Mesendoderm (in vitro differentiated cells): ENCODE results near the gene PIP5K1B.

Experiments used
- DNase-seq: peaks from one replicate; pipeline ENCODE4 v3.0.0; 2013
- H2AK5ac ChIP-seq: 2 replicates; pipeline ENCODE4 v1.6.1; 2013; ENCODE audit warnings: low read length, inconsistent platforms
- H2BK120ac ChIP-seq: 2 replicates; pipeline ENCODE4 v1.6.1; 2013; ENCODE audit warnings: low read depth, mild to moderate bottlenecking, low read length, moderate library complexity, mixed read lengths
- H2BK15ac ChIP-seq: replicated peaks from 2 replicates; pipeline ENCODE4 v1.6.1; 2013; ENCODE audit warnings: low read depth, mild to moderate bottlenecking, moderate library complexity
- H2BK5ac ChIP-seq: 2 replicates; pipeline ENCODE4 v1.6.1; 2013; ENCODE audit warnings: low read length, inconsistent platforms
- H3K18ac ChIP-seq: 2 replicates; pipeline ENCODE4 v1.6.1; 2013; ENCODE audit warnings: mild to moderate bottlenecking, low read length, mixed read lengths
- H3K23ac ChIP-seq: one replicate; pipeline ENCODE4 v1.6.1; 2013; ENCODE audit warnings: low read length
- H3K27ac ChIP-seq: 2 replicates; pipeline ENCODE4 v1.5.1; 2013; ENCODE audit warnings: low read depth, mild to moderate bottlenecking, inconsistent platforms, low read length, moderate library complexity
- H3K27me3 ChIP-seq: 2 replicates; pipeline ENCODE4 v1.6.1; 2013; ENCODE audit warnings: low read length, control low read depth, mild to moderate bottlenecking, inconsistent platforms; ENCODE audit not compliant: insufficient read depth, poor library complexity
- H3K36me3 ChIP-seq: 2 replicates; pipeline ENCODE4 v1.6.1; 2013; ENCODE audit warnings: low read length, inconsistent platforms; ENCODE audit not compliant: control insufficient read depth, insufficient read depth
- H3K4ac ChIP-seq: one replicate; pipeline ENCODE4 v1.6.1; 2013; ENCODE audit warnings: low read depth, mild to moderate bottlenecking, low read length, moderate library complexity
- H3K4me1 ChIP-seq: 2 replicates; pipeline ENCODE4 v1.6.1; 2013; ENCODE audit warnings: low read depth, low read length, inconsistent platforms; ENCODE audit not compliant: control insufficient read depth
- H3K4me2 ChIP-seq: 2 replicates; pipeline ENCODE4 v1.6.1; 2013; ENCODE audit warnings: low read length
- H3K4me3 ChIP-seq: 2 replicates; pipeline ENCODE4 v1.5.1; 2013; ENCODE audit warnings: mild to moderate bottlenecking, low read length
- H3K56ac ChIP-seq: one replicate; pipeline ENCODE4 v1.6.1; 2013; ENCODE audit warnings: low read length
- H3K79me1 ChIP-seq: 2 replicates; pipeline ENCODE4 v1.6.1; 2013; ENCODE audit warnings: low read length, inconsistent platforms
- H3K79me2 ChIP-seq: 2 replicates; pipeline ENCODE4 v1.6.1; 2013; ENCODE audit warnings: mild to moderate bottlenecking, low read length; ENCODE audit not compliant: control insufficient read depth, insufficient read depth
- H3K9ac ChIP-seq: 2 replicates; pipeline ENCODE4 v1.6.1; 2013; ENCODE audit warnings: low read length, inconsistent platforms
- H4K5ac ChIP-seq: one replicate; pipeline ENCODE4 v1.6.1; 2013; ENCODE audit warnings: low read length
- H4K8ac ChIP-seq: one replicate; pipeline ENCODE4 v1.6.1; 2013; ENCODE audit warnings: low read depth, mild to moderate bottlenecking, control low read depth, low read length, moderate library complexity
- WGBS: extraction: QIAGEN DNeasy Blood & Tissue Kit; methylation state at CpG from one replicate; pipeline ENCODE4 v1.1.7; 2013; ENCODE audit warnings: low lambda C conversion rate, missing lambda C conversion rate; ENCODE audit not compliant: insufficient coverage; ENCODE audit errors: extremely low coverage; 5-methylcytosine and 5-hydroxymethylcytosine counted together

PIP5K1B gene

GRCh38 chr9:68950689-68951088, 245.6 kb downstream of the PIP5K1B start:
- Histone ChIP-seq H3K4me1 (peaks cover 12% of the 10 kb centered on the region), H2BK5ac (no peak overlapping the region), H3K4ac (no peak overlapping the region), H3K4me3 (no peak overlapping the region), H2BK120ac (no peak overlapping the region), H3K36me3 (no peaks in the 10 kb centered on the region), H4K5ac (no peak overlapping the region), H3K4me2 (no peak overlapping the region), H3K79me1 (no peaks in the 10 kb centered on the region), H2AK5ac (no peak overlapping the region), H3K56ac (peak overlapping the region; percentile 40), H3K9ac (no peak overlapping the region), H3K23ac (no peak overlapping the region), H3K27ac (no peak overlapping the region), H2BK15ac (no peak overlapping the region), H3K18ac (no peak overlapping the region), H3K27me3 (no peaks in the 10 kb centered on the region), H3K79me2 (no peaks in the 10 kb centered on the region), H4K8ac (no peak overlapping the region)
- no CpG with 5 or more reads among the region's 2 CpGs for WGBS
- DNase-seq, result peak; percentile 90

- H3K4me1 ChIP-seq, result peaks cover 12% of the 10 kb centered on the region
- H3K4me2 ChIP-seq, result no peak overlapping the region
- H3K27me3 ChIP-seq, result no peaks in the 10 kb centered on the region
- no peak overlapping the region for H3K27ac ChIP-seq
- no peak overlapping the region for H2BK5ac ChIP-seq
- H3K4ac ChIP-seq, result no peak overlapping the region
- no peak overlapping the region for H2BK120ac ChIP-seq
- no peak overlapping the region for H3K18ac ChIP-seq
- no peaks in the 10 kb centered on the region for H3K79me2 ChIP-seq
- no CpG with 5 or more reads among the region's 8 CpGs for WGBS
- no peak overlapping the region for H3K56ac ChIP-seq
- no peak overlapping the region for H2BK15ac ChIP-seq
- no peaks in the 10 kb centered on the region for H3K36me3 ChIP-seq
- no peak overlapping the region for H3K9ac ChIP-seq
- H3K79me1 ChIP-seq, result no peaks in the 10 kb centered on the region
- no peak overlapping the region for H3K4me3 ChIP-seq
- H4K5ac ChIP-seq, result no peak overlapping the region
- H3K23ac ChIP-seq, result no peak overlapping the region
- no peak overlapping the region for H4K8ac ChIP-seq
- DNase-seq, result no peak
- no peak overlapping the region for H2AK5ac ChIP-seq
Measured at GRCh38 chr9:68951879-68952659, 247.0 kb downstream of the PIP5K1B start.

GRCh38 chr9:68953771-68954170, 248.7 kb downstream of the PIP5K1B start:
- no peak overlapping the region for H3K27ac ChIP-seq
- H3K27me3 ChIP-seq, result no peaks in the 10 kb centered on the region
- H3K56ac ChIP-seq, result no peak overlapping the region
- no peaks in the 10 kb centered on the region for H3K79me1 ChIP-seq
- no peak overlapping the region for H4K5ac ChIP-seq
- H3K36me3 ChIP-seq, result no peaks in the 10 kb centered on the region
- H4K8ac ChIP-seq, result no peak overlapping the region
- H3K9ac ChIP-seq, result no peak overlapping the region
- H2AK5ac ChIP-seq, result no peak overlapping the region
- H3K4me2 ChIP-seq, result no peak overlapping the region
- H3K4ac ChIP-seq, result no peak overlapping the region
- H3K4me1 ChIP-seq, result peaks cover 7% of the 10 kb centered on the region
- H3K4me3 ChIP-seq, result no peak overlapping the region
- no peaks in the 10 kb centered on the region for H3K79me2 ChIP-seq
- H2BK120ac ChIP-seq, result no peak overlapping the region
- no peak overlapping the region for H3K23ac ChIP-seq
- no peak for DNase-seq
- no CpG with 5 or more reads among the region's 1 CpG for WGBS
- H2BK15ac ChIP-seq, result no peak overlapping the region
- no peak overlapping the region for H3K18ac ChIP-seq
- H2BK5ac ChIP-seq, result no peak overlapping the region

- H3K4me1 ChIP-seq, result peaks cover 3% of the 10 kb centered on the region
- DNase-seq, result no peak
Measured at GRCh38 chr9:68955330-68955729, 250.3 kb downstream of the PIP5K1B start.

GRCh38 chr9:68957479-68957878, 252.4 kb downstream of the PIP5K1B start:
- no peak overlapping the region for H4K5ac ChIP-seq
- no peak overlapping the region for H3K4me2 ChIP-seq
- H3K79me2 ChIP-seq, result no peaks in the 10 kb centered on the region
- H2BK15ac ChIP-seq, result no peak overlapping the region
- no peak overlapping the region for H3K23ac ChIP-seq
- no peaks in the 10 kb centered on the region for H3K4me1 ChIP-seq
- H3K56ac ChIP-seq, result no peak overlapping the region
- no peaks in the 10 kb centered on the region for H3K27me3 ChIP-seq
- no CpG with 5 or more reads among the region's 1 CpG for WGBS
- H3K9ac ChIP-seq, result no peak overlapping the region
- no peaks in the 10 kb centered on the region for H3K79me1 ChIP-seq
- no peak overlapping the region for H4K8ac ChIP-seq
- H3K36me3 ChIP-seq, result no peaks in the 10 kb centered on the region
- no peak overlapping the region for H2BK5ac ChIP-seq
- no peak for DNase-seq
- H3K4me3 ChIP-seq, result no peak overlapping the region
- H2BK120ac ChIP-seq, result no peak overlapping the region
- no peak overlapping the region for H2AK5ac ChIP-seq
- H3K18ac ChIP-seq, result no peak overlapping the region
- no peak overlapping the region for H3K4ac ChIP-seq
- H3K27ac ChIP-seq, result no peak overlapping the region

More at GRCh38 chr9:68955330-68955729, 250.3 kb downstream of the PIP5K1B start:
- no peak overlapping the region for H4K5ac ChIP-seq
- H3K18ac ChIP-seq, result no peak overlapping the region
- no peak overlapping the region for H3K4me2 ChIP-seq
- H3K79me2 ChIP-seq, result no peaks in the 10 kb centered on the region
- no peak overlapping the region for H3K23ac ChIP-seq
- H4K8ac ChIP-seq, result no peak overlapping the region
- H3K4me3 ChIP-seq, result no peak overlapping the region
- H2BK15ac ChIP-seq, result no peak overlapping the region
- H3K79me1 ChIP-seq, result no peaks in the 10 kb centered on the region
- no peak overlapping the region for H3K9ac ChIP-seq
- no peak overlapping the region for H2BK120ac ChIP-seq
- H3K27me3 ChIP-seq, result no peaks in the 10 kb centered on the region
- H3K56ac ChIP-seq, result no peak overlapping the region
- no peak overlapping the region for H2AK5ac ChIP-seq
- H3K27ac ChIP-seq, result no peak overlapping the region
- no CpG with 5 or more reads among the region's 4 CpGs for WGBS
- H2BK5ac ChIP-seq, result no peak overlapping the region
- no peaks in the 10 kb centered on the region for H3K36me3 ChIP-seq
- H3K4ac ChIP-seq, result no peak overlapping the region

GRCh38 chr9:68961587-68961986, 256.5 kb downstream of the PIP5K1B start:
- H2AK5ac ChIP-seq, result no peak overlapping the region
- H2BK120ac ChIP-seq, result no peak overlapping the region
- no peaks in the 10 kb centered on the region for H3K36me3 ChIP-seq
- no peak overlapping the region for H3K4me3 ChIP-seq
- H3K9ac ChIP-seq, result no peak overlapping the region
- H3K27ac ChIP-seq, result no peak overlapping the region
- no peaks in the 10 kb centered on the region for H3K27me3 ChIP-seq
- no peak overlapping the region for H3K4me2 ChIP-seq
- H3K79me2 ChIP-seq, result no peaks in the 10 kb centered on the region
- no peak overlapping the region for H3K23ac ChIP-seq
- H3K18ac ChIP-seq, result no peak overlapping the region
- no peak overlapping the region for H2BK5ac ChIP-seq
- no peaks in the 10 kb centered on the region for H3K4me1 ChIP-seq
- no peak for DNase-seq
- no peak overlapping the region for H3K56ac ChIP-seq
- no peak overlapping the region for H4K5ac ChIP-seq
- no peaks in the 10 kb centered on the region for H3K79me1 ChIP-seq
- H4K8ac ChIP-seq, result no peak overlapping the region
- WGBS, result no CpG with 5 or more reads among the region's 4 CpGs
- no peak overlapping the region for H3K4ac ChIP-seq
- no peak overlapping the region for H2BK15ac ChIP-seq
